ENCODE results near the gene STAT3.
"Not testable (repeated sequence)": the region's sequence is repeated elsewhere in the genome, so short reads cannot be mapped to it uniquely, and the experiment has no call there.

Gene STAT3

GRCh38 chr17:42387661-42388380, 421 bp downstream of the STAT3 start:
- FAIRE-seq (no peak), DNase-seq (ENCODE audit: extremely low spot score, insufficient read length, low read depth) (no peak)

DNA sequence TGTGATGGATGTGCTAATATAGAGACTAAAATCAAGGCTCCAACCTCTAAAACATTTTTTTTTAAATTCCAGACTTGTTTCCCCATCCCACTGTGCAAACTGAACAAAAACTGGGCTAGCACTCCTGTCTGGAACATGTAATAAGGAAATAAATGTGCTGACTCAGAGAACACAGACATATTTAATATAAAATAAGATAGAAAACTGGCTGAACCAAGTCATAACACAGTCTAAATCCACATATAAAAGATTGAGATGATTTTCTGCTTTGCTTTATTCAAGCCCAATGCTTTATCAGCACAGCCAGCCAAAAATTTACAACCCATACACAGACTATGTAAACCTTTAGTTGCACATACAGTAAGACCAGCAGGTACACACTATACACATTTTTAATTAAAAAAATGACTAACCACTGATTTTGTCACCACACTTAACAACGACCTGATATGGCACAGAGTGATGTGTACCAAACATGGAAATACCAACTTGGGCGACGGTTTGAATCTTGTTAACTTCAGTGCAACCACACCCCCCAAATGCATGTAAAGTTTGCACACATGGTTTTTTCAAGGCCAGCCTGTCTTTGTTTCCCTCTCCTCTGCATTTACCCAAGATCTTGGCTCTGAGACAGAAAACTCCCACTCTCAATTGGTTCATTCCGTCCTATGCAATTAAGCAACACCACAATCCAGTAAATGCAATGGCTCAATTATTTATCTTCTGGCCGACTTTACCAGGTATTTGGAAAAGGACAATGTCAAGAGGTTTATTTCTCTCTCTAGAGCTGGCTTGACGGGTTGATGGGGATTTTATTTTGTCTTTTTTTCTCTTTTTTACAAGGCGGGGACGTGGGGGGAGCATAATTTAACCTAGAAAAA, 1.2 kb downstream of the STAT3 start:
- DNase-seq (ENCODE audit: extremely low spot score, insufficient read length, low read depth) (no peak), FAIRE-seq (no peak)

- DNase-seq (ENCODE audit: extremely low spot score, insufficient read length, low read depth) (no peak), FAIRE-seq (no peak)
These were observed 6.3 kb downstream of the STAT3 start for GRCh38 chr17:42381898-42382297.

GRCh38 chr17:42380935-42381334, 7.3 kb downstream of the STAT3 start:
- no peak for FAIRE-seq
- DNase-seq (ENCODE audit: extremely low spot score, insufficient read length, low read depth) = no peak

GRCh38 chr17:42378959-42379594, 9.2 kb downstream of the STAT3 start:
- FAIRE-seq (peak; percentile 53), DNase-seq (ENCODE audit: extremely low spot score, insufficient read length, low read depth) (no peak)

GRCh38 chr17:42378359-42378958, 9.8 kb downstream of the STAT3 start:
- FAIRE-seq = no peak
- no peak for DNase-seq (ENCODE audit: extremely low spot score, insufficient read length, low read depth)

DNA sequence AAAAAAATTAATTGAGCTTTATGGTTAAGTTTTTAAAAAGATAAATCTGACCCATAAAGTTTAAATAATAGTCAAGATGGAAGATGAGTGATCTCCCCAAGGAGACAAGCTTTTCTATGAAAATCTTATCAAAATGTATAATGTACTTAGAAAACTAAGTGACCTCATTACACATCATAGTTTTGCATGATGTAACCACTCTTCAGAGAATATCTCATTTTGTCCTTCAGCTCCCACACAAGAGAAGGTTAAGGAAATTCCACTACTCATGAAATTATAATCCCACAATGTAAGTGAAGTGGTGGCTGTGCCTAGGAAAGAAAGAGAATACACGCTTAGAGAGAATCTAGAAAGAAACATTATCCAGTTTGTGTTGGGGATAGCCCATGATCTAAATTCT, 14.3 kb downstream of the STAT3 start:
- no peak for FAIRE-seq
- DNase-seq (ENCODE audit: extremely low spot score, insufficient read length, low read depth) = no peak

DNA sequence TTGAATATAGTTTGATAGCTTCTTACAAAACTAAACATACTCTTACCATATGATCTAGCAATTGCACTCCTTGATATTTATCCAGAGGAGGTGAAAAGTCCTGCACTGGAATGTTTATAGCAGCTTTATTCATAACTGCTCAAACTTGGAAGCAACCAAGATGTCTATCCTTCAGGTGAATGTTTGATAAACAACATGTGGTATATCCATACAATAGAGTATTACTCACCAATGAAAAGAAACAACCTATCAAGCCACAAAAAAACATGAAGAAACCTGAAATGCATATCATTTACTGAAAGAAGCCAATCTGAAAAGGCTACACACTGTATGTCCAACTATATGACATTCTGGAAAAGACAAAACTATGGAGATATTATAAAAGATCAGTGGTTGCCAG, 16.1 kb downstream of the STAT3 start:
- FAIRE-seq = no peak
- no peak for DNase-seq (ENCODE audit: extremely low spot score, insufficient read length, low read depth)

GRCh38 chr17:42368797-42369561, 19.3 kb downstream of the STAT3 start:
- FAIRE-seq = peak; percentile 18

GRCh38 chr17:42368310-42368709, 19.9 kb downstream of the STAT3 start:
- FAIRE-seq; DNase-seq (ENCODE audit: extremely low spot score, insufficient read length, low read depth): not testable (repeated sequence)

More at GRCh38 chr17:42368797-42369561, 19.3 kb downstream of the STAT3 start:
- DNase-seq (ENCODE audit: extremely low spot score, insufficient read length, low read depth) = not testable (repeated sequence)

DNA sequence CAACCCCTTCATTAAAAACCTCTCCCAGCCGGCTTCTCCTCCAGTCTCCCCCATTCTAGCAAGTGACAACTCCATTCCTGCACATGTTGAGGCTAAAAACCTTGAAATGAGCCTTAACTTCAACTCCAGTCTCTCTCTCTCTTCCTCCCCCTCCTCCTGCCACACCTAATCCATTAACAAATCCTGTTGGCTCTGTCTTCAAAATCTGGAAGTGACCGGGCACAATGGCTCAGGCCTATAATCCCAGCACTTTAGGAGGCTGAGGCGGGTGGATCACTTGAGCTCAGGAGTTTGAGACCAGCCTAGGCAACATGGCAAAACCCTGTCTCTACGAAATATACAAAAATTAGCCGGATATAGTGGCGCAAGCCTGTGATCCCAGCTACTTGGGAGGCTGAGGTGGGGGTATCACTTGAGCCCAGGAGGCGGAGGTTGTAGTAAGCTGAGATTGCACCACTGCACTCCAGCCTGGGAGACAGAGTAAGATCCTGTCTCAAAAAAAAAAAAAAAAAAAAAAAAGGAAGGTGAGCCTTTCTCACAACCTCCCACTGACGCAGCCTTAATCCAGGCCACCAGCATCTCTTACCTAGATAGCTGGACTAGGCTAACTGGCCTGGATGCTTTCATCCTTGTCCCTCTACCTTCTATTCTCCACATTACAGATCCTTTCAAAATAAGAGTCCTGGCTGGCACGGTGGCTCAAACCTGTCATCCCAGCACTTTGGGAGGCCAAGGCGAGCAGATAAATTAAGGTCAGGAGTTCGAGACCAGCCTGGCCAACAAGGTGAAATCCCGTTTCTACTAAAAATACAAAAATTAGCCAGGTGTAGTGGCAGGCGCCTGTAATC, 21.8 kb downstream of the STAT3 start:
- not testable (repeated sequence) for DNase-seq (ENCODE audit: extremely low spot score, insufficient read length, low read depth); FAIRE-seq

DNA sequence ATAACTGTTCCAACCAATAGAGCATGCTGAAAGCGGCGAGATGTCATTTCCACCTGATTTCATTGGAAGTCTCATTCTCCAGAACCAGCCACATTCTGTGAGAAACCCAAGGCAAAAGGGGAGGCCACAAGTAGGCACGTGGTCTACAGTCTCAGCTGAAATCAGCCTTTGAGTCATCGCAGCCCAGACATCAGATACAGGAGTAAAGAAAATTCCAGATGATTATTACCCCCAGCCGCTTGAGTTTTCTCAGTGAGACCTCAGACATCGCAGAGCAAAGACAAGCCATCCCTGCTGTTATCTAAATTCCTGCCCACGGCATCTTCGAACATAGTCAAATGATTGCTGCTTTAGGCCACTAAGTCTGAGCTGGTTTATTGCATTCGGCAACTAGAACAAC, 23.1 kb downstream of the STAT3 start:
- DNase-seq (ENCODE audit: extremely low spot score, insufficient read length, low read depth) = no peak
- no peak for FAIRE-seq

DNA sequence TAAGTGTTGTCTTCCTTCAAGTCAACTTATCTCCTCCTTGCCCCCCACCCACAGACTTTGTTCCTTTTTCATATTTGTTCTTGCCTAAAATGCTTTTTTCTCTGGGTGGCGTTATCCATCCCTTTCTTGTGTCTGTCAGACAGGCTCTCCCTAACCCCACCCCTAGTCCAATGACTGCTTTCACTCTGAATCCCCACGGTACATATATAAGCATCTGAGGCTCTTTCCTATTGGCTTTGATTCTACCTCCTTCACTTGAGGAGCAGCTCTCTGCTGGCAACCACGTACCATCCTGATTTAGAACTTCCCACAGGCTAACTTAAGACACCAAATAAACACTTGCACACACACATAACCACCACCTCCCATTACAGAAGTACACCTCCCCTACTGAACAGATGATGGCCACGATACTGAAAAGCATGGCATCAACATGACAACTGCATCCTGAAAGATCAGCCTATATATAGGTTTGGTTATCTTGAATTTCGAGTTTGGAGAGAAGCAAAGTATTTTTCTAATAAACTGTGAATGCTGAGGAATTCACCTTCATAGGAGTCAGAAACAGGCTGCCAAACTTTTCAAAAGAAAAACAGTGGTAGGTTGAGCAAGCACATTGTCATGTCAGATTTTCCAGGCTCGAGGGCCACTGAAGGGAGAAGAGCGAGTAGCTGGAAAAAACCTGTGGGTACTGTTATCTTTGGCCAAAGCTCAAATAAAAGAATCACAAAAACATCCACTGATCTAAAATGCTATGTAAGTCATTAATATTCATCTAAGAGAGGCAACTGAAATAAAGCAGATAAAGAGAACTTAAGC, 24.3 kb downstream of the STAT3 start:
- DNase-seq (ENCODE audit: extremely low spot score, insufficient read length, low read depth) (no peak), FAIRE-seq (no peak)

DNA sequence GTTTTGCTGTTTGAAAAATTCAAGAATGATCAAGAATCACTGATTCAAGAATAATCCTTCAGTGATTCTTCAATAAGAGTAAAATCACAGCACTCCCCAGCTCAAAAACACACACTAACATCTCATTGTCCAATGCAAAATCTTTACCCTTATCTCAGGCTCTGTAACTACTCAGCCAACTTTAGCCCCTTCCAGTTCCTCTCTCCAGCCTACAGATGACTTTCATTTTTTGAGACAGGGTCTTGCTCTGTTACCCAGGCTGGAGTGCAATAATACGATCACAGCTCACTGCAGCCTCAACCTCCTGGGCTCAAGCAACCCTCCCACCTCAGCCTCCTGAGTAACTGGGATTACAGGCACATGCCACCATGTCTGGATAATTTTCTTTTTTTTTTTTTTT, 25.0 kb downstream of the STAT3 start:
- FAIRE-seq (no peak), DNase-seq (ENCODE audit: extremely low spot score, insufficient read length, low read depth) (no peak)

DNA sequence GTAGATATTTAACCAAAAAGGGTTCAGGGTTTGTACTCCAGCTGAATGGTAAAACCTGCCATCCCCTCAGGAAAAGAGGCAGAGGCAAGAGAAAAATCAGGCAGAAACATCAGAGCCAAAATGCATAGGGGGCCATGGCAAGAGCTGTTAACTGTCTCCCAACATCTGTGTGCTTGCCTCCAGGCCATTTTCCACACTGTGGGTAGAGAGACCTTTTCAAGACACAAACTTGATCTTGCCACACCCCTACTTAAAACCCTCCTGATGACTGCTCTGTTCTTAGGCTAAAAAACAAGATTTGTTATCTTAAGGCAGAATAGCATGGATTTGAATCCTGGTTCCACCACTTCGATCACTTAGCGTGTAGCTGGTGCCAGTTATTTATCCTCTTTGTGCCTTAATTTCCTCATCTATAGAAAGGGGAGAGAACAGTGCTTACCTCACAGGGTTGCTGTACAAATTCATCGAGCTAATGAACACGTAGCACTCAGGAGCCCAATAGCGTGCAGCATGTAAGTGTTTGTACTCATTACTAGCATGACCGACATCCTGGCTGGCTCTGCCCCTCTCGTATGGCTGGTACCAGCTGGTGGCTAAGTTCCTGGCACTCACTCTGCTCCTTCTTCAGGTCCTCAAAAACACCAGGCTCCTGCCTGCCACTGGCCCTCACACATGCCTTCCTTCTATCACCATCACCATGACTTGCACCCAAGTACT, 25.8 kb downstream of the STAT3 start:
- FAIRE-seq (no peak), DNase-seq (ENCODE audit: extremely low spot score, insufficient read length, low read depth) (no peak)

- FAIRE-seq = no peak
- no peak for DNase-seq (ENCODE audit: extremely low spot score, insufficient read length, low read depth)
These were observed 26.5 kb downstream of the STAT3 start for GRCh38 chr17:42361781-42362186.

DNA sequence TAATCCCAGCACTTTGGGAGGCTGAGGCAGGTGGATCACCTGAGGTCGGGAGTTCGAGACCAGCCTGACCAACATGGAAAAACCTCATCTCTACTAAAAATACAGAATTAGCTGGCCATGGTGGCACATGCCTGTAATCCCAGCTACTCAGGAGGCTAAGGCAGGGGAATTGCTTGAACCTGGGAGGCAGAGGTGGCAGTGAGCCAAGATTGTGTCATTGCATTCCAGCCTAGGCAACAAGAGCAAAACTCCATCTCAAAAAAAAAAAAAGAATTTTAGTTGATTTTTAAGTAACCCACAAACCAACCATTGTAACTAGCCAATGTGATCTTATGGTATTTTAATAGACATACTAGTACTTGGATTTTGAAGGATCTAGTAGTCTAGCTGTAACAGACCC, 27.9 kb downstream of the STAT3 start:
- not testable (repeated sequence) for DNase-seq (ENCODE audit: extremely low spot score, insufficient read length, low read depth); FAIRE-seq

All from GM18507 (cell line).